Measurements from ENCODE around the gene ERICH6B. TPM values are rescaled to one million over a fixed set of nuclear protein-coding genes. Genes with fewer than 3 reads are reported as not detected.
A peak's percentile ranks its signal among the peaks of the same experiment; 100 is the strongest.

The ERICH6B gene
- total RNA-seq, 1 experiment from 2014 or later: not detected

GRCh38 chr13:45542391-45542790 is 73.1 kb downstream of the ERICH6B start:
- DNase-seq (ENCODE audit: low read depth): no peak

GRCh38 chr13:45541806-45542205 is 73.7 kb downstream of the ERICH6B start:
- no peak for DNase-seq (ENCODE audit: low read depth)

GRCh38 chr13:45540864-45541263 is 74.7 kb downstream of the ERICH6B start:
- DNase-seq (ENCODE audit: low read depth): no peak

- no peak for DNase-seq (ENCODE audit: low read depth)
Measured at GRCh38 chr13:45540195-45540594, 75.3 kb downstream of the ERICH6B start.

GRCh38 chr13:45538382-45538781 is 77.2 kb downstream of the ERICH6B start:
- DNase-seq (ENCODE audit: low read depth): no peak

- DNase-seq (ENCODE audit: low read depth): no peak
Measured at GRCh38 chr13:45537516-45537915, 78.0 kb downstream of the ERICH6B start.

GRCh38 chr13:45536224-45536623 is 79.3 kb downstream of the ERICH6B start:
- DNase-seq (ENCODE audit: low read depth): no peak

- DNase-seq (ENCODE audit: low read depth): no peak
Measured at GRCh38 chr13:45534604-45535003, 80.9 kb downstream of the ERICH6B start.

- DNase-seq (ENCODE audit: low read depth): no peak
Measured at GRCh38 chr13:45529758-45530157, 85.8 kb downstream of the ERICH6B start.

- DNase-seq (ENCODE audit: low read depth): no peak
Measured at GRCh38 chr13:45527699-45528462, 87.7 kb downstream of the ERICH6B start.

- peak; percentile 28 for DNase-seq (ENCODE audit: low read depth)
Measured at GRCh38 chr13:45522571-45522970, 93.0 kb downstream of the ERICH6B start.

- DNase-seq (ENCODE audit: low read depth): peak; percentile 84
Measured at GRCh38 chr13:45521297-45521696, 94.2 kb downstream of the ERICH6B start.

- no peak for DNase-seq (ENCODE audit: low read depth)
Measured at GRCh38 chr13:45519493-45519892, 96.0 kb downstream of the ERICH6B start.

- peak; percentile 11 for DNase-seq (ENCODE audit: low read depth)
Measured at GRCh38 chr13:45518525-45519245, 96.9 kb downstream of the ERICH6B start.

GRCh38 chr13:45516757-45517156 is 98.8 kb downstream of the ERICH6B start:
- no peak for DNase-seq (ENCODE audit: low read depth)

- DNase-seq (ENCODE audit: low read depth): no peak
Measured at GRCh38 chr13:45512098-45512496, 103.4 kb downstream of the ERICH6B start.

GRCh38 chr13:45511310-45512097 is 104.0 kb downstream of the ERICH6B start:
- peak; percentile 60 for DNase-seq (ENCODE audit: low read depth)

GRCh38 chr13:45510672-45511071 is 104.9 kb downstream of the ERICH6B start:
- no peak for DNase-seq (ENCODE audit: low read depth)

- no peak for DNase-seq (ENCODE audit: low read depth)
Measured at GRCh38 chr13:45508776-45509175, 106.8 kb downstream of the ERICH6B start.

- no peak for DNase-seq (ENCODE audit: low read depth)
Measured at GRCh38 chr13:45506811-45507210, 108.7 kb downstream of the ERICH6B start.

GRCh38 chr13:45503658-45504057 is 111.9 kb downstream of the ERICH6B start:
- DNase-seq (ENCODE audit: low read depth): no peak

- no peak for DNase-seq (ENCODE audit: low read depth)
Measured at GRCh38 chr13:45501175-45501526, 114.4 kb downstream of the ERICH6B start.
